Ectodermal cell (in vitro differentiated cells): ENCODE results near the gene NXPE2.

Experiments
- H3K27ac ChIP-seq: 2 replicates; pipeline ENCODE4 v1.7.0; 2013; ENCODE audit warnings: mild to moderate bottlenecking, low read depth, low read length; ENCODE audit not compliant: insufficient read depth, poor library complexity, severe bottlenecking
- H3K27me3 ChIP-seq: 2 replicates; pipeline ENCODE4 v1.7.0; 2013; ENCODE audit warnings: mild to moderate bottlenecking, low read length; ENCODE audit not compliant: insufficient read depth, control insufficient read depth, poor library complexity, severe bottlenecking
- H3K36me3 ChIP-seq: one replicate; pipeline ENCODE4 v1.7.0; 2013; ENCODE audit warnings: low read length; ENCODE audit not compliant: control insufficient read depth, insufficient read depth
- H3K4me1 ChIP-seq: one replicate; pipeline ENCODE4 v1.7.0; 2013; ENCODE audit warnings: low read length; ENCODE audit not compliant: control insufficient read depth, insufficient read depth
- H3K4me3 ChIP-seq: 2 replicates; pipeline ENCODE4 v1.7.0; 2013; ENCODE audit warnings: low read depth, low read length, control low read depth; ENCODE audit not compliant: insufficient read depth
- H3K9me3 ChIP-seq: 2 replicates; pipeline ENCODE4 v1.7.0; 2013; ENCODE audit warnings: mild to moderate bottlenecking, low read length, moderate library complexity; ENCODE audit not compliant: control insufficient read depth
- WGBS, 2 experiments: methylation state at CpG; one replicate each; pipeline ENCODE4 v1.1.7; 2013; ENCODE audit warnings: missing lambda C conversion rate in 2 of 2; 5-methylcytosine and 5-hydroxymethylcytosine counted together

NXPE2 gene

DNA sequence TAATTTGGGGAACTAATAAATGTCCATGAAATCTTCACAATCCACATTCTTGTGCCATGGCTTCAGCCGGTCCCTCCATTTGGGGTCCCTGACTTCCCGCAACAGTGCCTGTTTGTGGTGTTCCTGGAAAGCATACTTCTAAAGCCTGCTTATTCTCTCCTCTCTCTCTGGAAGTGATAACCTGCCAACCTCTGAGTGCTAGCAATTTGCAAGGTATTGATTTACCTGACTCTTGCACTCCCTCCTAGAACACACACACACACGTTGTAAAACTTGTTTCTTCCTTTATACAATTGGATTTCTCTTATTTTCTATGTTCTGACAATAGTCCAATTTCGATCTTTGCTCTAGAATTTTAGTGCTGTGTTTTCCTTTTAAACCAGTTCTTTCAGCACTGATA is 58.5 kb downstream of the NXPE2 start:
- H3K27ac ChIP-seq = no peak overlapping the region
- no peaks in the 10 kb centered on the region for H3K9me3 ChIP-seq
- no peaks in the 10 kb centered on the region for H3K27me3 ChIP-seq
- no peak overlapping the region for H3K4me3 ChIP-seq
- no peaks in the 10 kb centered on the region for H3K4me1 ChIP-seq
- 93 to 97% methylated on average over 4 of the region's 4 CpGs for WGBS, 2 experiments
- H3K36me3 ChIP-seq = no peaks in the 10 kb centered on the region

DNA sequence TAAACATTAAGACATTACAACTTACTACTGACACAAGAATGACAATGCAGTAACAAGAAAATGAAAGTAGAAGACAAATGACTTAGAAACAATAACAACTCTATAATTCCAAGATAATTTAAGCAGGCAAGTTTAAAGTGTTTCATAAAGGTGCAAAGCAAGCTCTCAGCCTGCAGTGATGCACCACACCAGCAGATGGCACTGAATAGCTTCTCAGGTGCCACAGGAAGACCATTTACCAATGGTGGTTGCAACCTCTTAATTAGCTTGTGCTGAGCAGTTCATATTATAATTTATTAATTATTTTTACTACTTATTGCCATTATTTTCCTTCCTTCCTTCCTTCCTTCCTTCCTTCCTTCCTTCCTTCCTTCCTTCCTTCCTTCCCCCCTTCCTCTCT is 60.6 kb downstream of the NXPE2 start:
- Histone ChIP-seq H3K4me1 (no peaks in the 10 kb centered on the region), H3K4me3 (no peak overlapping the region), H3K9me3 (no peaks in the 10 kb centered on the region), H3K27ac (no peak overlapping the region), H3K36me3 (no peaks in the 10 kb centered on the region), H3K27me3 (no peaks in the 10 kb centered on the region)

DNA sequence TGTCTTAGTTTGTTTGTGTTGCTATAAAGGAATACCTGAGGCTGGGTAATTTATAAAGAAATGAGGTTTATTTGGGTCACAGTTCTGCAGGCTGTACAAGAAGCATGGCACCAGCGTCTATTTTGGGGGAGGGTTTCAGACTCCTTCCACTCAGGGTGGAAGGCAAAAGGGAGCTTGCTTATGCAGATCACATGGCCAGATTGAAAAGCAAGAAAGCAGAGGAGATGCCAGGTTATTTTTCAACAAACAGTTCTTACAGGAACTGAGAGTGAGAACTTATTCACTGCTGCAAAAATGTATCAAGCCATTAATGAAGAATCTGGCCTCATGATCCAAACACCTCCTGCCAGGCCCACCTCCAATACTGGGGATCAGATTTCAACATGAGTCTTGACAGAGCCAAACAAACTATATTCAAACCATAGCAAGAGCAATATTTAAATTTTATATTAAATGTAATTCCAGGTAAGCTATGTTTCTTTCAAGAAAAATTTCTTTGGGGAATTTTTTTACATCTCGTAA is 66.9 kb downstream of the NXPE2 start:
- Histone ChIP-seq H3K27ac (no peak overlapping the region), H3K9me3 (no peaks in the 10 kb centered on the region), H3K27me3 (no peaks in the 10 kb centered on the region), H3K36me3 (no peaks in the 10 kb centered on the region), H3K4me3 (no peak overlapping the region), H3K4me1 (no peaks in the 10 kb centered on the region)
- 89 to 96% methylated on average over 2 of the region's 2 CpGs for WGBS, 2 experiments

DNA sequence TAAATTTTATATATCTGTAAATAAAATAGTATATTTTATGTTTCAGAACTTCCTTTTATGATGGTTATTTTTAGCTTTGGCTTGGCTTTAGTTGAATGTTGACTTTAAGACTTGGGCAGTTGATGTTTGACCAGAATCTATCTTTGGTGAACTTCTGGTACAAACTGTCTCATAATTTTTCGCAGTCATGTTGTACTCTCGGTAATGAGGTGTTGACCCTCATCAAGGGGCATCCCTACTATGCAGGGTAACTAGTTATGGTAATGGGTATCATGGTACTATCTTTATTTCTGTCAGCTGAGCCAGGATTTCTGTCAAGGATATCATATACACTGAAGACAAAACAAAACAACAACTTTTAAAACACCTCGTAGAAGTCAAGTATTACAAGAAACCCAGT is 67.7 kb downstream of the NXPE2 start:
- Histone ChIP-seq H3K9me3 (no peaks in the 10 kb centered on the region), H3K27me3 (no peaks in the 10 kb centered on the region), H3K27ac (no peak overlapping the region), H3K4me1 (no peaks in the 10 kb centered on the region), H3K36me3 (no peaks in the 10 kb centered on the region), H3K4me3 (no peak overlapping the region)
- 96 to 98% methylated on average over 3 of the region's 3 CpGs for WGBS, 2 experiments
